GM19372 (cell line): Measurements from ENCODE around the gene RPL41.
"Not testable (repeated sequence)": the region's sequence is repeated elsewhere in the genome, so short reads cannot be mapped to it uniquely, and the experiment has no call there.

Experiments
- ATAC-seq: cut with Tn5 transposase; IDR thresholded peaks from one replicate; pipeline ENCODE4 v1.9.1; 2021; ENCODE audit warnings: mild to moderate bottlenecking, low read depth, moderate library complexity; ENCODE audit not compliant: unreplicated experiment

RPL41 gene

GRCh38 chr12:56102683-56103065 lies 13.8 kb upstream of the RPL41 start:
- ATAC-seq = no peak

- ATAC-seq = no peak
Measured at GRCh38 chr12:56103066-56103711, 13.2 kb upstream of the RPL41 start.

- no peak for ATAC-seq
Measured at GRCh38 chr12:56103823-56104108, 12.7 kb upstream of the RPL41 start.

GRCh38 chr12:56104109-56104814 lies 12.2 kb upstream of the RPL41 start, which contains the start of gene PA2G4:
Gene PA2G4, plus strand, starts transcription at chr12:56104559. Its CDS starts 179 bp downstream, at chr12:56104738.
- peak; percentile 92 for ATAC-seq

GRCh38 chr12:56104815-56105608 lies 11.4 kb upstream of the RPL41 start:
- peak; percentile 3 for ATAC-seq

GRCh38 chr12:56105609-56105902 lies 10.9 kb upstream of the RPL41 start:
- no peak for ATAC-seq

GRCh38 chr12:56107242-56107641 lies 9.2 kb upstream of the RPL41 start:
- no peak for ATAC-seq

DNA sequence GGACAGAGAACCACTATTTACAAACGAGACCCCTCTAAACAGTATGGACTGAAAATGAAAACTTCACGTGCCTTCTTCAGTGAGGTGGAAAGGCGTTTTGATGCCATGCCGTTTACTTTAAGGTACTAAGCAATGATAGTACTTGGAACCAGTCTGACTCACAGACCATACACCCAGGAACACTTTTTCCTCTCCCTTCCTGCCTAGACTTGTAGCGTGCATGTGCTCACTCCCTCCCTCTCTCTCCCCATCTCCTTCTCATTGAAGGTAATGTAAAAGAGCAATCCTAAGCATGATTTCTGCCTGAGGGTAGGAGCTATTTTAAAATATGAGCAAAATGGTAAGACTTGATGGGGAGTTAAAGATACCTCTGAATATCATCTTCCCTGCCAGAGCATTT lies 5.9 kb upstream of the RPL41 start:
- no peak for ATAC-seq

GRCh38 chr12:56114084-56114483 lies 2.3 kb upstream of the RPL41 start:
- ATAC-seq = no peak

DNA sequence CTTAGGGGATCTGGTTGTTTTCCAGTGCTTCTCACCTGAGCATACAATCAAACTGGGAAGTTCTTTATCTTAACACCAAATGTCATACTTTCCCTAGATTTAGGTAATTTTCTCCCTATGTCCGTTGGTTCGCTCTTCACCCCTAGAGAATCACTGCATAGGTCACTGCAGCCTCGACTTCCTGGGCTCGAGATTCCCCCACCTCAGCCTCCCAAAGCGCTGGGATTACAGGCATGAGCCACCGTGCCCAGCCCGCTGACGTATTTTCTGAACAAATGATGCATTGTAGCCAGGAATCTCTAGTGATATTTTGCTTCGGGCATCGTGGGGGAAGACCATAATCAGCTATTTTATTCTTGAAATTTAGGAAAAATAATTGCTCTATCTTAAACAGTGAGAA lies 1.1 kb upstream of the RPL41 start:
- no peak for ATAC-seq

DNA sequence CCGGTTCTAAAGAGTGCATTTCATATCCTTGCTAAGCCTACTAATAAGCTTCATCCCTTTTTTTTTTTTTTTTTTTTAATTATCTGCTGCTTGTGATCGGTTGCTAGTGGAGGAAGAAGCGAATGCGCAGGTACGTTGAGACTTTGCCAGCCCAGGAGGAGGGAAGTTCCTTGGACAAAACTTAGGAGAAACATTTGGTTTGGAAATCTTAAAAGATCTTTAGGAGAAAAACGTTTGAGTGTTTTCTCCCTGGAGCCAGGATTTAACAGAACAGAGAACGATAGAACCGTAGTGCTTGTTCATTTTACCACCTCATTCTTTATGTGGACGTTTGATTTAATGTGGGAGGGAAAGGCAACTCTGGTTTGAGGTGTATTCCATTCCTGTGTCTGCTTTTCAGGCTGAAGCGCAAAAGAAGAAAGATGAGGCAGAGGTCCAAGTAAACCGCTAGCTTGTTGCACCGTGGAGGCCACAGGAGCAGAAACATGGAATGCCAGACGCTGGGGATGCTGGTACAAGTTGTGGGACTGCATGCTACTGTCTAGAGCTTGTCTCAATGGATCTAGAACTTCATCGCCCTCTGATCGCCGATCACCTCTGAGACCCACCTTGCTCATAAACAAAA lies 761 bp downstream of the RPL41 start:
- not testable (repeated sequence) for ATAC-seq

DNA sequence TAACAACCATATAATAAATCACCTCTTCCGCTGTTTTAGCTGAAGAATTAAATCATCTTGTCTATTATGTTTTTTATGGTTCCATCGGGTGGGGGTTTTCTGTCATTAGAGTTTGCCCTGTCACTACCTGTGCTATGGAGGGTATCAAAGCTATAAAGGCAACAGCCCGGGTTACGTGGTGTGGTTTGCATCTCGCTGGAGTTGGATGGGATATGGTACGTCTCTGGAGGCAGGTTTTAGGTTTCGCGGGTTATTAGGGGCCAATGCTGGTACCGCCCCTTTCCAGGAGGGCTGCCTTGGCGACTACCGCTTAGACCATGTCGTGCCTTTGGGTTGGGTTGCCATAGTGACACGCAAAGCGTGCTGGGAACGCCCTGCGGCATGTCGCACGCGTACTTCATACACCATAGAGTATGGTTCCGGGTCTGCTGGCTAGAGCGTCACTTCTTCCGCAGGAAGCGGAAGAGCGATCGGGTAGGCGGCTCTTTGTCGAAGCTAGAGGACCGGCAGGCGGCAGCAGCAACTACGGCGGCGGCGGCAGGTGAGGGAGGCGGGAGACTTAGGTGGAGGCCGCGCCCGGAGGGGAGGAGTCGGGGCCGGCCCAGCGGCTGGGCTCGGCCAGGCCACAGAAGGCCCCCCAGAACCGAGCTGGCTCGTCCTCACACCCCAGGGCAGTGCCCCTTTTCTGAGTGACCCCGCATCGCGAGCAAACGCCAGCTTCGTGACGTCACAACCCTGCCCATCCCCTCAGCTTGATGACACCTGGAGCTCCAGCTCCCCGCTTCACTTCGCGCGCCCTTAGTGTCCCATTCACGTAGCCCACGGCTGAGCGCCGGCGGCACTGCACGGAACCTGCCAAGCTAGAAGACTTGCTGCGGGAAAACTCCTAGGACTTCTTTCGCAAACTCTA lies 1.6 kb downstream of the RPL41 start, which contains the start of gene ZC3H10:
Gene ZC3H10, plus strand, starts transcription at position 489 of the 910 bp plus-strand sequence. CDS start 2,297 bp downstream, outside the sequence.
- peak; percentile 74 for ATAC-seq

- ATAC-seq = no peak
Measured at GRCh38 chr12:56118688-56119357, 2.4 kb downstream of the RPL41 start.

DNA sequence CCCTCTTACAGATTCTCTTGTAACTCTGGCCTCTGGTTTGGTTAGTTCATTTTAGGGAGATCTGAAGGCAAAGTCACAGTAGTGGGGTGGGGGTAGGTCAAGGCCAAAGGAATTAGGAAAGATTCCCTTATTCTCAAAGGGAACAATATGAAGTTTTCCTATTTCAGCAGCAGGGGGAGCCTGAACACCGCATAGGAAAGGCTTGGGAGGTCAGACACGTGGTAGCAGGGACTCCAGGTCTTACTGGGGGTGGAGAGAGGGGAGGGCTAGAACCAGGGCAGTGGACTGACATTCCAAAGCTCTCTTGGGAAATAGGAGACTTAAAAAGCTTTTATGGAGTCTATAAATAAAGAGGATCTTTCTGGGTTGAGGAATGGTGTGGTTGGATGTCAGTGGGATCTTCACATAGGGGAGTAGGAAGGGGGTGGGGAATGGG lies 2.9 kb downstream of the RPL41 start:
- ATAC-seq = no peak

- ATAC-seq = no peak
Measured at GRCh38 chr12:56120158-56120846, 3.9 kb downstream of the RPL41 start.

DNA sequence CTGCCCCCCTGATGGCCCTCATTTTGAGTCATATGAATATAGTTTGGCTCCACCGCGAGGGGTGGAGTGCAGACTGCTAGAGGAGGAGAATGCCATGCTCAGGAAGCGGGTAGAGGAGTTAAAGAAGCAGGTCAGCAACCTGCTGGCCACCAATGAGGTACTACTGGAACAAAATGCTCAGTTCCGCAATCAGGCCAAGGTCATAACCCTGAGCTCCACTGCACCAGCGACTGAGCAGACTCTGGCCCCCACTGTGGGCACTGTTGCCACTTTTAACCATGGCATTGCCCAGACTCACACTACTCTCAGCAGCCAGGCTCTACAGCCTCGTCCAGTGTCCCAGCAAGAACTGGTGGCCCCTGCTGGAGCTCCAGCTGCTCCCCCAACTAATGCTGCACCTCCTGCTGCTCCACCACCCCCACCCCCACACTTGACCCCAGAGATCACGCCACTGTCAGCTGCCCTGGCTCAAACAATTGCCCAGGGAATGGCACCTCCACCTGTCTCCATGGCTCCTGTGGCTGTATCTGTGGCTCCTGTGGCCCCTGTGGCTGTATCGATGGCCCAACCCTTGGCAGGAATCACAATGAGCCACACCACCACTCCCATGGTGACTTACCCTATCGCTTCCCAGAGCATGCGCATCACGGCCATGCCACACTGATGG lies 4.9 kb downstream of the RPL41 start:
- ATAC-seq = no peak

- ATAC-seq = no peak
Measured at GRCh38 chr12:56122637-56123036, 6.2 kb downstream of the RPL41 start.

- ATAC-seq = no peak
Measured at GRCh38 chr12:56124133-56124532, 7.7 kb downstream of the RPL41 start.
